ENCODE measurements around the gene MRM2.

The MRM2 gene

DNA sequence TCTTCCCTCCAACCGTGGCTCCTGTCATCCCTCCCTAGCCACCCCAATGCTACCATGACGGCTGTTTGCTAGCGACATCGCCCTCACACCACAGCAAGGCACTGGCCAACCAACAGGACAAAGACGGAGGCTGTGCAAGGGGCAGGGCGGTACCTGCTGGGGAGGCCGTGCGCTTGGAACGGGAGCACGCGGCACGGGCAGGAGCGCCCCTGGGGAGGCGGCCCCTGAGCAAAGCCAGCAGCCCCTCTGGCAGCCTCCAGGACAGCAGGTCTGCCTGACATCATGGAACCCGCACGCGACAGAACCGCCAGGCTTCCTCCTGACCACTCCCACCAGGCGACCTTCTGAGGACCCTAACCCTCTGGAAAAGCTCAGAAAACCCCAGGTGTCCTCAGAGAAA is 22.0 kb downstream of the MRM2 start:
- DNase-seq, result no peak

DNA sequence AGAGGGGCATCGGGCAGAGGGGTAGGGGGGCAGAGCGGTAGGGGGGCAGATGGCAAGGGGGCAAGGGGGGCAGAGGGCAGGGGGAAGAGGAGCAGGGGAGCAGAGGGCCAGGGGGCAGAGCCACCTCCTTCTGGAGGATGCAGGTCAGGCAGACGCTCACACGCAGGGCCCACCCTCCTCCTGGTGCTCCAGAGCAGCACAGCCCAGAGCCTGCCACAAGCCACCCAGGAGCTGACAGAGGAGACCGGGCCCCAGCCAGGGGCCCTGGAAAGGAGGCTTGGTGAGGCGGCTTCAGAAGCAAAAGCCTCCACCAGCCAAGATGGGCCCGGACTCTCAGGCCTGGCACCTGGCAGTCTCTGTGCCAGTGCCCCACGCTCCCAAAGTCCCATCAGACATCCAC is 22.4 kb downstream of the MRM2 start:
- DNase-seq, result no peak

DNA sequence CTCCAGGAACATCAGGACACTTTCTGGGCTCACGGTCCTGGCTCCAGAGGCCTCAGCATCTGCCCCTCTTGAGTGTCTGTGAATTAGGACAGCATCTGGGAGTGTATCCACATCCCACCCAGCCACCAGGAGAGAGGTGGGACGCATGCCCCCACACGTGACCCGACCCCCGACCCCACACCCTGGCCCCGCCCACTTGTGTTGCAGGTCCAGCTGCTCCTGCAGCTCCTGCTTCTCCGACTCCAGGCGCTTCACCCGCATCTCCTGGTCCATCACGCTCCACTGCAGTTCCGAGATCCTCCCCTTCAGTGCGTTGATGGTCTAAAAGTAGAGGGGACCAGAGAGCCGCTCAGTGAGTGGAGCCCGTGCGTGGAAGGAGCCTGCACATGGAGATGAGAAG is 22.9 kb downstream of the MRM2 start:
- DNase-seq, result no peak

DNA sequence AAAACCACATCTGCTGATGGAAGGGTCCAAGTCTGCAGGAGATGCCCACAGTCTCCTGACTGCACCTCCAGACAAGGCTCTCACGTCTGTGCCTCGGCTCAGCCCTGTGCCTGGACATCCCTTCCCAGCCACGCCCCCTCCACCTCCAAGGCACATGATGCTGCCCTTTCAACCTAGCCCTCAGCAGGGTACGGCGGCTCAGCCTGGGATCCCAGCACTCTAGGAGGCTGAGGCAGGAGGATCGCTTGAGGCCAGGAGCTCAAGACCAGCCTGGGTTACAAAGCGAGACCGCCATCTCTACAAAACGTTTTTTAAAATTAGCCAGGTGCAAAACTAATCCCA is 23.6 kb downstream of the MRM2 start:
- DNase-seq, result no peak

DNA sequence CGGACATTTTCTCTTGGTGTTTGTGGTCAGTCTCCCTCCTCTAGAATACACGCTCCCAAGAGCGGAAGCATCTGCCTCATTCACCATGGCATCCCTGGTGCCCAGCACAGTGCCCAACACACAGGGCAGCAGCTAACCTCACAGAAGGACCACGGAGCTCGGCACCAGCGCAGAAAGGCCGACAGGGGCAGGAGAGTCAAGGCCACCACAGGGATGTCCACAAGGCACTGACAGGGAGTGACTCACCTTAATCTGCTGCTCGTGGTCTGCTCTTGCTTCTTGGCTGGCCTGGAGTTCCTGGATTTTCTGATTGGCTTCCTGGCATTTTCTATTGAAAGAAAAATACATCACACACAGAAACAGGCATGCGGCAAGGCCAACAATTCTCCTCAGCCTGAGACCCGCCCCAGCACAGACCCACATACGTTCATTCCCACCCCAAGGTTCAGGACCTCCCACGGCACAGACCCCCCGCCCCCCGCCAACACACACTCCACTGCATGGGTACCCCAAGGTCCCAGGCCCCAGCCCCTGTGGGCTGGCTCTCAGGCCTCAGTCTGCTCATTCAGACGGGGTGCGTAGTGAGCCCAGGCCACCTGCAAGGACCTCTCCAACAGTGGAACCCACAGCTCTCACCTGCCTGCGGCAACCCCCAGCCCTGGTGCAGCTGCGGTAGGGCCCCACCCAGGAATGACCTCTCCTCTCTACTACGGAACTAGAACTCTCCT is 24.1 kb downstream of the MRM2 start:
- DNase-seq, result no peak

DNA sequence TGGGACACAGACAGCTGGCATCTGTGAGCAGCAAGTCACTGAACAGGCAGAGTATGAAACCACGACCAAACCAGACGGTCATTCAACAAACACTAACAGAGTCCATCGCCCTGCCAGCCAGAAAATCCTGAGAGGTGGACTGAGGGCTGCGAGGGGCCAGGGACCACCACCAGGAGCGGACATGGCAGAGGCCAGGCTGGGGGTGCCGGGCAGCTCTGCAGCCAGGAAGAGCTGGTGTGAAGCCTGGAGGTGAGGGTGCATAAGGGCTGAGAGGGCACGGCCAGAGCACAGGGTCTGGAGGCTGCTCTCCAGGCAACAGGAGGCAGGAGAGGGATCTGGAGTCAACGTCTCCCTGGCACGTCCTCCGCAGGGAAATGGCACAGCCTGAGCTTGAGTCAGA is 24.8 kb downstream of the MRM2 start:
- no peak for DNase-seq

DNA sequence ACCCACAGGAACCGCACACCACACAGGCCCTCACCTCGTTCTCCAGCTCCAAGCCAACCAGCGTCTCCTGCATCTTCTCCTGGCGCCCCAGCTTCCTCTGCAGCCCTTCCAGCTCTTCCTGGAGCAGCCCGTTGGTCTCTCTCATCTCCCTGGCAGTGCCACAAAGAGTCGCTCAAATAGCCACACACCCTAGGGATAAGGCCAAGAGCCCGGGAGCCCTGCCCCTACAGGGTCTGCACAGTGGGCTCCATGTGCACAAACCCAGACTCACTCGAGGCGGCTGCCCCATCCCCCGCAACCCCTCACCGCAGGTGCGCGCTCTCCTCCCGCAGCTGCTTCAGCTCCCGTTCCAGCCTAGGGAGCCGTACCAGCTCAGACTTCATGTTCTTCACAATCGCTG is 26.2 kb downstream of the MRM2 start:
- DNase-seq, result no peak

DNA sequence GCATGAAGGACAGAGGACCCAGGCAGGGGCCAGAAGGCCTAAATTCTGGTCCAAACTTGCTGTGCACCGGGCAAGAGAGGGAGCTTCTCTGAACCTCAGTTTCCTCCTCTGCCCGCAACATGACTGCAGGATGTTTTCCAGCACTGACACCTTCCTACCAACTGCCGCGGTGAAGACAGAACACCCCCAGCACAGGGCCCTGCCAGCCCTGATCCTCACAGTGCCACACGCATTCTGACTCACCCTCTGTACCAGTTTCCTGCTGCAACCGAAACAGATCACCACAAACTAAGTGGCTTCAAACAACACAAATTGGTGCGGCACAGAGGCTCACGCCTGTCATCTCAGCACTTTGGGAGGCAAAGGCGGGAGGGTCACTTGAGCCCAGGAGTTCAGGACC is 27.4 kb downstream of the MRM2 start:
- peak; percentile 7 for DNase-seq

DNA sequence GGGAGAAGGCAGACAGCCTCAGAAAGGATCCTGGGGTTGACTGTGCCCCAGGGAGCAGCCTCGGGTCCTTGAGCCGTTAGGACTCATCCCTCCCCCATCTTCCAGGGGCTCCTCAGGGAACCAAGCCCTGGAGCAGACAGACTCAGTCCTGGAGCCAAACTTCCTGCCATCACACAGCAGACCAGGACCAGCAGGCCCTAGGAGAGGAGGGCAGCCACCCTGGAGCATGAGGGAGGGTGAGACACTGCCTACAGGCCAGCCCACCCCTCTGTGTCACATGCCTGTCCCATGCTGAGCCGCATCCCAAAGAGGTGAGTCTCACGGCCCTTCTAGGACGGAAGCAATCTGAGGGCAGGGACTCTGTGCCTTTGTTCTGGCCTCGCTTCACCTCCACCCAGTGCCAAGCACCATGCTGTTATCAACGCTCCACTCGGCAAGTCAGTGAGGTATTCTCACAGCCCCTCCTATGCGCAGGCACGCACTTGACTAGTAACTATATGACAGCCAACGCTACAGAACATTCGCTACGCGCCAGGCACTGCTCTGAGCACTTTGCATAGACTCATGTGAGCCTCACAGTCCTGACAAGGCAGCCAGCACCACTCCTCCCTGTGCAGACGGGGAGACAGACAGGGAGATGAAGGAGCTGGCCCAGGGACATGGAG is 28.3 kb downstream of the MRM2 start:
- DNase-seq, result no peak

DNA sequence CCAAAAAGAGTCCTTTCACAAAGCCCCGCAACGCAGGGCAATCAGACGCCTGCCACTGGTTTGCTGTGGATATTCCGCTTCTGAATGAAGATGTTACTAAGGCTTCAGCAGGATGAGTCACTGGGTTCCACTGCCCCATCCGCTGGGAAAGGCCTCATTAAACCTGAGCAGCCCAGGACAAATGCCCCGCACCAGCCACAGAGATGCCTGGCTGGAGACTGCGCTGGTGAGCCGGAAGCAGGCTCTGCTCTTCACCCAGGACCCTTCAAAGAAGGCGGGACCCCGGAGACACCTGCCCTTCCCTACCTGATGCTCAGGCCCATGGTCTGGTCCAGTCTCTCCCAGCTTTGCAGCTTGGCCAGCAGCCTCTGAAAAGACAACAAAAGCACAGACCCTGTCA is 29.1 kb downstream of the MRM2 start:
- DNase-seq, result no peak

DNA sequence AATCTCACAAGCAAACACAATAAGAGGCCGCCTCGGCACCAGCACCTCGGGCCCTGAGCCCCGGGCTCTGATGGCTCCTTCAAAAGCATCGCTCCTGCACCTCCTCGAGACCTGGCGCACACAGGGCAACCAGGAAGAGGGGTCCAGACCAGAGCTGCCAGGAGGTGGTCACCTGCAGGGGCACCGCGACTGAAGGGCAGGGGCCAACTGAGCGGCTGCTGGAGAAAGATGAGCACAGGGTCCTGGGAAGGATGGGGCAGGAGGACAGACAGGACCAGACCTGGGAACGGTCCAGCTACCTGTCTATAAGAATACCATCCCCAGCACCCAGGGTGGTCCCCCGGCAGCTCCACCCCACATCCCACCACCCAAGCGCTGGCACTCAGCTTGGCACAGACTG is 30.1 kb downstream of the MRM2 start:
- DNase-seq, result no peak

DNA sequence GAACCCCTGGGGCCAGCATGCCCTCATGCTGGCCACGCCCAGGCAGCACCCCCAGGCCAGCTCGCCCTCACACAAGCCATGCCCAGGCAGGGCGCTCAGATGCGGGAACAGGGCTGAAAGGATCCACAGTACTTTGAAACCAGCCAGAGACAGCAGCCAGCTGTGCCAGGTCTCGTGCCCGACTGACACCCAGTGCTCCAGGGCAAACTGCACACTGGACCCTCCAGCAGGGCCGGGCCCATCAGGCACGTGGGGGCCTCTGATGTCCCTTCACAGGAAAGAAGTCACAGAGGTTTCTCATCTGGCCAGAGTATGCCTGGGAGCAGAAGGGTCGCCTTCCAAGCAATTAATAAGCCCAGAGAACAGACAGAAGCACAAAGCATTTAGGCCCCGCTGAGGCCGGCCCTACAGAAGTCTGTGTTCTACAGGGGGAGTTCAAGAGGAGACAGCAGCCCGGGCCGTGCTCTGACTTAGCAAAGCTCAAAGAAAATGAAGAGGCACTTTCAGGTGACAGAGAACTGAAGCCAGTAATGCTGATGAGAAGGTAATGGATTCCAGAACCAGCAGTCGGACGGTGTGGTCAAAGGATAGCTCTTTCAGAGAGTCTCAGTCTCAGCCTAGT is 30.6 kb downstream of the MRM2 start:
- DNase-seq, result no peak

DNA sequence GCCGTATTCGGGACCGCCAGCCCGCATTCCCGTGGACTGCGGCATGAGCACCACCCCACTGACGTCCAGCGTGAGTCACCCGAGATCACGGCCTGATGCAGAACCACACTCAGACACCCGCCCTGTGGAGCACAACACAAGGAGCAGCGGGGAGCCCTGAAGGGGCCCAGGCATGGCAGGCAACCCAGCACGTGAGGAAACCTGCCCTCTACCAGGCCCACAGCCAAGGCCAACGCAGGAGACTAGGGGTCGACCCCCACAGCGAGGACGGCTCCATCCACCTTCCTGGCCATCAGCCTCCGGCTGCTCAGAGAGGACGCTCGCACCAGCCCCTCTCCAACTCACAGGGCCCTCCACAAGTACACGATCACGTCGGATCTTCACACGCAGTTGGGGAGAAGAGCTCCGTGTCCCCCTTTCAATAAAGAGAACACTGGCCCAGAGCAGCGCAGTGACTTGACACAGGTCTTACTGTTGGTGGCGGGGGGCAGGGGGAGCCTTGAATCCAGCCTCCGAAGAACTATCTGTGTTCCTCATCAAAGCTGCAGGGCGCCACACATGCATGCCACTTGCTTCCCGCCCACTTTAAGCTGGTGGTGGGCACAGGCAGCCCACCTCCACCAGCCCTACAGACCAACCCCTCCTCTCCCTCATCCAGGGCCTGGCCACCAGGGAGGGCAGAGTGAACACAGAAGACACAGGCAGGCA is 31.3 kb downstream of the MRM2 start:
- no peak for DNase-seq

DNA sequence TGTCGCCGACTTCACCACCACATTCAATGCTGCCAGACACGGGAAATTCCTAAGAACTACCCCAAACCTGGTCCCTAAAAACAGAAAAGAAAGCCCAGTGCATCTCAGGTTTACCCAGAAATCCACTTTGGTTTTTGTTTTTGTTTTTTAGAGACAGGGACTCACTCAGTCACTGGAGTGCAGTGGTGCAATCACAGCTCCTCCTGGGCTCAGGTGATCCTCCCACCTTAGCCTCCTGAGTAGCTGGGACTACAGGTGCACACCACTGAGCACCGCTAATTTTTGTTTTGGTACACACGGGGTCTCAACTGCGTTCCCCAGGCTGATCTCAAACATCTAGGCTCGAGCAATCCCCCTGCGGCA is 32.1 kb downstream of the MRM2 start:
- no peak for DNase-seq

DNA sequence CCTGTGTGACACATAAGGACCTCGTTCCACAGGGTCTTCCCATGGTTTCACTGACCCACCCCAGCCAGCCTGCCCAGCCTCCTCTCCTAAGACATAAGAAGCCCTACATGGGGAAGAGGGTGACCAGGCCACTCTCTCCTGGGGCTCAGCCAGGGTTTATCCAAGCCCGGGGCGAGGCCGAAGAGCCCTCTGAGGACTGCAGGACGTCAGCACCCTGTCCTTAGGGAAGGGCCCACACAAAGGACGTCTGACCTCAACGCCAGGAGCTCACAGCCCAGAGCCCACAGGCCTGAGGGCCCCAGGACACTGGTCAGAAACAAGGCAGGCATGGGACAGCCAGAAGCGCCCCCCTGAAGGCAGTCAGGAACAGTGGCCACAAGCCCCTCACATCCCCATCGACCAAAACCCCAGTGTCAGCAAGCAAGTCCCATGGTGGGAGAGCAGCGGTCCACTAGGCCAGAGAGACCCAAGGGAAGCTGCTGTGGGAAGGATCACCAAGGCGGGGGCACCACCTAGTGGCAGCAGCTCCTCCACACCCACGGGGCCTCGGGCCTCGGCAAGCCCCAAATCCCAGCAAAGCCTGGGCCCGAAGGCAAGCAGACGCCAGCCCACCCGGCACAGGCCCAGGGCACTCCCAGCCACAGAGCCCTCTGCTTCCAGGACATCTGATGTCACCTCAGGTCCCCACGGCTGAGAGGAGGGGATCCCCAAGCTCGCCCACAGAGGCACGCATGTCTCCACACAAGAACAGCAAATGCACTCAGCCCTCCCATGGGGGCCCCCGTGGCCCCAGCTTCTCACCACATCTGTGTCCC is 32.7 kb downstream of the MRM2 start:
- DNase-seq, result peak; percentile 50

DNA sequence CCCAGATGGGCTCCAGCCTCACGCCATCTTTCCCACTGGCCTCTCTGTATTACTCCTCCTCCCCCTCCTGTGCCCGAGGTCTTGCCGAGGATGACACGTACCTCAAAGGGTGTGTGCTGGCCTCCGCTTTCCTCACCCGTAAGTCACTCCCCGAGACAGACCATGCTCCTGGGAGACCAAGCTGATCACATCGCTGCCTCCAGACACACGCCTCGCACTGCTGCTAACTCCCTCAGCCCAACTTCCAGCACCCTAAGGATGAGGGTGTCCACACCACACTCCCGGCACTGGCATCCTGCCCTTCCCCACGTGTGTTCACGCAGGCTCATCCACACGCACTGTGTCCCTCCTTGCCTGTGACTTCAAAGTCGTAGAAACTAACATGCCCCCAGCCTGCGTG is 33.3 kb downstream of the MRM2 start:
- DNase-seq, result no peak

DNA sequence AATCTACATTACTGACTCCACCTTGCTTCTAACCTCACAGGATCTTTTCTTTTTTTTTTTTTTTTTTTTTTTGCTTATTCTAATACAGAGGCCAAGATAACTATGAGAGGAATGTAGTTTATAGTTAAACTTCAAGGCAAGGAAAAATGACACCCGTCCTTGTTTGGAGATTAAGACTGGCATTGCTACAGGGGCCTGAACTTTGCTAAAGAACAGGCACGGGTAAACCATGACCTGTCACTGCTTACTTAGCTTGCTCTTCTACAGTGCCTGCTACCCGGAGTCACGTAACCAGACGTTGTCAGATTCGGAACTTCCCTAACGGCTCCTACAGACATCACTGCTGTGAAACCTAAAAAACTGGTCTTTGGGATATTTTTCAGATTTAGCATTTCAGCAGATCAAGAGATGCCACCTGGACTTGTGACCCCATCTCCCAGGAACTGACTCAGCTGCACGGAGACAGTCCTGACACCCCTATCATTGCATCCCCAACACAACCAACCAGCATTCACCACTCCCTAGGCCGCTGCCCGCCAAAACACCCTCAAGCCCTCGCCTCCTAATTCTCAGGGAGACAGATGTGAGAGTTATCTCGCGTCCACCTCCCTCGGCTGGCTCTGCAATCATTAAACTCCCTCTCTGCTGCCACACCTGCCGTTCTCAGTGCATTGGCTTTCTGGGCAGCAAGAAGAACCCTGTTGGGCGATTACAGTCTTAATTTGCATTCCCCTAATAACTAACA is 36.8 kb downstream of the MRM2 start:
- DNase-seq, result no peak

DNA sequence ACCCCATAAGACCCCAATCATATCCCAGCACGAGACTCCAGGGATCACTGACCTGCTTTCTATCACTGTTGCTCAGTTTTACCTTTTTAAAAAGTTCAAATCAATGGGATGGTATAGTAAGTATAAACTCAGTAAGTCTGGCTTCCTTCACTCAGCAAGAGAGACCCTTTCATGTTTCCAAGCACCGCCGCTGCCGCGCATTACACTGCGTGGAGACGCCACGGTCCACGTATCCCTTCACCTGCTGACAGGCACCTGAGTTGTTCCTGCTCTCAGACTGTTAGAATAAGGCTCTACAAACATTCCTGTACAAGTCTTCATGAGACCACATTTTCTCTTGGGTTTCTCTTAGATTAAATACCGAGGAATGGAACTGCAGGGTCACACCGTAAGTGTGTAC is 37.6 kb downstream of the MRM2 start:
- DNase-seq, result no peak

DNA sequence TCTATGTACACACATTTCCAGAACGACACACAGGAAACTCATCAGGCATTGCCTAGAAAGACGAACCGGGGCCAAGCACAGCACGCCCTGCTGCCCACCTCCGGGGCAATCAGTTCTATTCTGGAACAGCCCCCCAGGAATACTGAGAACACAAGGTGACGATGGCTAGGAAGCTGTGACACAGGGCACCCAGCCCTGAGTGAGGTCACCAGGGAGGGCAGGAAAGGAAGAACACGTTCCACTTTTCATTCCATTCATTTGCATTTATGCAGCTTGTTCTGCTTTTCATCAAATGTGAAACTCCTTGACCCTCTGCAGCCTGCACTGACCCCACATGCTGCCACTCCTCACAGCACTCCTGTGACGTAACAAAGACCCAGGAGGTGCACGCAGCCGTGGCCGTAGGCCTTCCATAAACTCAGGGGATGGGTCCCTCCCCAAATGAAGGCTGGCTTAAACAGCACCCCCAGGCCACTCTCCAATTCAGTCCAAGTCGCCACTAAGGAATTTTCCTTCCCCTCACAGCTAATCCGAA is 38.2 kb downstream of the MRM2 start:
- DNase-seq, result no peak

DNA sequence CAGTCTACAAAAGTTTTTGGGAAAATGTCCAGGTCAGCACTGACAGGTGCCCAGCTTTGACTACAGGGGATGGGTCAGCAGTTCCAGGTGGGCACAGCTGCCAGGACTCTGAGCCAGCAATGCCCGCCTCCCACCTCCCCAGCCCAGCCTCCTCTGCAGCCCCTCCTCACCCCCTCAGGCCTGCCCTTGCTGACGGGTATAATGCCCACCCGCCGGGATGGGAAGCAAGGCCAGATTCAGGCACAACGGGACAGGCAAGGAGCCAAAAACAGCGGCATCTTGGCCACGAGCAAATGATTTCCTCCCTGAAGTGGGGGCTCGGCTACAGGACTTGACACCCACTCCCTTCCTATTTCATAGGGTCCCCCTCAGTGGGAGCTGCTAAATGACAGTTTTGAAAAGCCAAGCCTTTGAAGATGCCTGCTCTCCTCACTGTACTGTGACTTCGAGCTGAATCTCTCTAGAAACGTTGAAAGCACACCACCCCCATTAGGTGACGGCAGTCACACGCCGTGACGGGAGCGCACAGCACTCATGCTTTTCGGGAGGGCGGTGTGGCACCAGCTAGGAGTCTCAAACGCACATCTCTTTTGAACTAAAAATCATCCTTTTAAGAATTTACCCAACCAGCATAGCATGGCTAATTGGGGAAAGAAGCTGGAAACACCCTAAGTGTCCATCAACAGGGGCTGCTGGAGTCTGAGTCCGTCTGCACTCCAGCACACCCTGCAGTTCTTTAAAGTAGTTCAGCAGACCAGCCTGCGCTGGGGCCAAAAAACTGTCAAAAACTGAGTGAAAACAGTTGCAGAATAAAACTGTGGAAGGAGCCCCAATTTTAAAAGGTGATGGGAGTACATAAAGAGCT is 38.9 kb downstream of the MRM2 start:
- DNase-seq, result no peak

DNA sequence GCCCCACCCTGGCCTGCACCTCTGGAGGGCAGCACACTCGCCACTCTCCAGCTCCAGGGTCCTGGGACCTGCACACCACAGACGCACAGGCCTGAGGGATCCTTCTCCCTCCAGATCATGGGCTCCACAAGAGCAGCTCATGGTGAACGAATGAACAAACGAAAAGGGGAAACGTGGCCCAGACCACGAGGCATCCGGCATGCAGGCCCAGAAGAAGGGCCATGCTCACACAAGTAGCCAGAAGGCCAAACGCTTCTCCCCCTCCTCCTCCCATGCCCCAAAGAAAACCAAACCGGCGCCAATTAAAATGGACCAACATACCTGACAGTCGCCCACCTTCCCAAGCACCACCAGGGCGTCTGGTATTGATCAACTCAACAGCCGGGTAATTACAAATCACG is 39.6 kb downstream of the MRM2 start:
- DNase-seq, result no peak
